Measurements from ENCODE around the gene BGN.

BGN gene

GRCh38 chrX:153509592-153509991, 14.8 kb downstream of the BGN start:
- DNase-seq: no peak

- DNase-seq: no peak
Measured at GRCh38 chrX:153510383-153510782, 15.6 kb downstream of the BGN start.

GRCh38 chrX:153511784-153512500, 17.2 kb downstream of the BGN start:
- DNase-seq: no peak

- DNase-seq: no peak
Measured at GRCh38 chrX:153512501-153512893, 17.7 kb downstream of the BGN start.

- DNase-seq: no peak
Measured at GRCh38 chrX:153513265-153513664, 18.5 kb downstream of the BGN start.

GRCh38 chrX:153514259-153514658, 19.5 kb downstream of the BGN start:
- DNase-seq: no peak

GRCh38 chrX:153515435-153515834, 20.7 kb downstream of the BGN start:
- no peak for DNase-seq

- no peak for DNase-seq
Measured at GRCh38 chrX:153516073-153516472, 21.3 kb downstream of the BGN start.

- no peak for DNase-seq
Measured at GRCh38 chrX:153517423-153517822, 22.6 kb downstream of the BGN start, which contains the start of gene ATP2B3. ATP2B3 (plus strand) TSS chrX:153517642; CDS start chrX:153536248, 18,606 bp downstream.

GRCh38 chrX:153517946-153518834, 23.4 kb downstream of the BGN start:
- no peak for DNase-seq

GRCh38 chrX:153519569-153520286, 24.9 kb downstream of the BGN start:
- no peak for DNase-seq

- no peak for DNase-seq
Measured at GRCh38 chrX:153520287-153520917, 25.6 kb downstream of the BGN start.

- peak in 1 of 2 experiments; percentile 33 for DNase-seq
Measured at GRCh38 chrX:153521034-153521433, 26.3 kb downstream of the BGN start.

GRCh38 chrX:153522259-153522658, 27.5 kb downstream of the BGN start:
- DNase-seq: no peak

GRCh38 chrX:153523269-153523668, 28.5 kb downstream of the BGN start:
- no peak for DNase-seq

GRCh38 chrX:153524234-153524633, 29.5 kb downstream of the BGN start:
- DNase-seq: no peak

- DNase-seq: no peak
Measured at GRCh38 chrX:153525451-153525850, 30.7 kb downstream of the BGN start.

GRCh38 chrX:153526042-153526441, 31.3 kb downstream of the BGN start:
- no peak for DNase-seq

- peak in 1 of 2 experiments; percentile 40 for DNase-seq
Measured at GRCh38 chrX:153526801-153527200, 32.0 kb downstream of the BGN start.

GRCh38 chrX:153527208-153527607, 32.4 kb downstream of the BGN start:
- DNase-seq: peak in 1 of 2 experiments; percentile 42

GRCh38 chrX:153530411-153531129, 35.8 kb downstream of the BGN start:
- no peak for DNase-seq

GRCh38 chrX:153533091-153533490, 38.3 kb downstream of the BGN start:
- no peak for DNase-seq
